Skeletal muscle tissue (tissue), 4 donors: ENCODE data around the gene IL9R. TPM values are rescaled to one million over a fixed set of nuclear protein-coding genes. Genes with fewer than 3 reads are reported as not detected.
"Not testable (repeated sequence)": the region's sequence is repeated elsewhere in the genome, so short reads cannot be mapped to it uniquely, and the experiment has no call there.

Source experiments
- H3K27ac ChIP-seq: one replicate; pipeline ENCODE4 v1.7.0; 2013; ENCODE audit warnings: mild to moderate bottlenecking, low read depth, low read length, inconsistent platforms
- H3K27me3 ChIP-seq, 3 donors: one replicate each; pipeline ENCODE4 v1.7.0; 2013; ENCODE audit warnings: low read length in 3 of 3; ENCODE audit not compliant: control insufficient read depth in 3 of 3, insufficient read depth in 3 of 3
- H3K36me3 ChIP-seq, 3 donors: one replicate each; pipeline ENCODE4 v1.7.0; 2013; ENCODE audit warnings: low read length in 3 of 3; ENCODE audit not compliant: control insufficient read depth in 3 of 3, insufficient read depth in 3 of 3
- H3K4me1 ChIP-seq, 3 donors: one replicate each; pipeline ENCODE4 v1.7.0; 2013; ENCODE audit warnings: low read length in 3 of 3, mild to moderate bottlenecking in 3 of 3; ENCODE audit not compliant: control insufficient read depth in 3 of 3, insufficient read depth in 3 of 3
- H3K4me3 ChIP-seq, 3 donors: one replicate each; pipeline ENCODE4 v1.7.0; 2013; ENCODE audit warnings: low read length in 3 of 3
- H3K9ac ChIP-seq, 3 donors: one replicate each; pipeline ENCODE4 v1.7.0; 2013; ENCODE audit warnings: low read length in 3 of 3, mild to moderate bottlenecking in 3 of 3, moderate library complexity in 2 of 3, low read depth in 1 of 3
- H3K9me3 ChIP-seq, 3 donors: one replicate each; pipeline ENCODE4 v1.7.0; 2013; ENCODE audit warnings: low read length in 3 of 3; ENCODE audit not compliant: control insufficient read depth in 3 of 3
- total RNA-seq: library from RNA; depleted of rRNA; stranded (reverse); fragments of >200 nt; gene quantifications from one replicate; pipeline ENCODE4 v1.2.3, GENCODE V29; 2014
- donor health status: Osteomylitis.

IL9R gene
- total RNA-seq, 1 donor from 2014 or later: not detected

GRCh38 chrX:155966876-155967275, 30.6 kb upstream of the IL9R start:
- Histone ChIP-seq H3K4me1 (no peaks in the 10 kb centered on the region), H3K36me3 (no peaks in the 10 kb centered on the region), H3K9ac (no peak overlapping the region), H3K27ac (no peak overlapping the region), H3K9me3 (peaks cover 0 to 4% (median 0%) of the 10 kb centered on the region in 3 donors), H3K4me3 (no peak overlapping the region), H3K27me3 (peaks cover 0 to 3% (median 0%) of the 10 kb centered on the region in 3 donors)

GRCh38 chrX:155967653-155968325, 29.7 kb upstream of the IL9R start:
- no peaks in the 10 kb centered on the region for H3K36me3 ChIP-seq
- H3K9ac ChIP-seq: no peak overlapping the region
- no peaks in the 10 kb centered on the region for H3K4me1 ChIP-seq
- H3K9me3 ChIP-seq: peaks cover 0 to 4% (median 0%) of the 10 kb centered on the region in 3 donors
- no peak overlapping the region for H3K27ac ChIP-seq
- H3K4me3 ChIP-seq: no peak overlapping the region
- peaks cover 0 to 3% (median 0%) of the 10 kb centered on the region in 3 donors for H3K27me3 ChIP-seq

GRCh38 chrX:155968326-155968661, 29.2 kb upstream of the IL9R start:
- H3K9ac ChIP-seq: no peak overlapping the region
- no peaks in the 10 kb centered on the region for H3K4me1 ChIP-seq
- peaks cover 0 to 3% (median 0%) of the 10 kb centered on the region in 3 donors for H3K27me3 ChIP-seq
- H3K36me3 ChIP-seq: no peaks in the 10 kb centered on the region
- peaks cover 0 to 4% (median 0%) of the 10 kb centered on the region in 3 donors for H3K9me3 ChIP-seq
- no peak overlapping the region for H3K4me3 ChIP-seq
- no peak overlapping the region for H3K27ac ChIP-seq

- peaks cover 0 to 3% (median 0%) of the 10 kb centered on the region in 3 donors for H3K27me3 ChIP-seq
- peaks cover 0 to 4% (median 0%) of the 10 kb centered on the region in 3 donors for H3K9me3 ChIP-seq
- no peaks in the 10 kb centered on the region for H3K36me3 ChIP-seq
- no peak overlapping the region for H3K27ac ChIP-seq
- H3K9ac ChIP-seq: no peak overlapping the region
- no peak overlapping the region for H3K4me3 ChIP-seq
- no peaks in the 10 kb centered on the region for H3K4me1 ChIP-seq
These were observed 28.7 kb upstream of the IL9R start for GRCh38 chrX:155968791-155969190.

- H3K27me3 ChIP-seq, H3K4me1 ChIP-seq, H3K36me3 ChIP-seq, H3K27ac ChIP-seq, H3K9ac ChIP-seq, H3K4me3 ChIP-seq, H3K9me3 ChIP-seq: not testable (repeated sequence)
These were observed 25.8 kb upstream of the IL9R start for GRCh38 chrX:155971658-155972057.

GRCh38 chrX:155972241-155972640, 25.3 kb upstream of the IL9R start:
- H3K9me3 ChIP-seq, H3K27me3 ChIP-seq, H3K4me3 ChIP-seq, H3K9ac ChIP-seq, H3K27ac ChIP-seq, H3K36me3 ChIP-seq, H3K4me1 ChIP-seq: not testable (repeated sequence)

GRCh38 chrX:155983326-155983725, 14.2 kb upstream of the IL9R start:
- peaks cover 0 to 1% (median 0%) of the 10 kb centered on the region in 3 donors for H3K9me3 ChIP-seq
- H3K27me3 ChIP-seq: peaks cover 0 to 2% (median 0%) of the 10 kb centered on the region in 3 donors
- no peaks in the 10 kb centered on the region for H3K4me1 ChIP-seq
- H3K27ac ChIP-seq: no peak overlapping the region
- no peak overlapping the region for H3K9ac ChIP-seq
- H3K4me3 ChIP-seq: no peak overlapping the region
- no peaks in the 10 kb centered on the region for H3K36me3 ChIP-seq

- no peak overlapping the region for H3K4me3 ChIP-seq
- peaks cover 0 to 2% (median 0%) of the 10 kb centered on the region in 3 donors for H3K27me3 ChIP-seq
- H3K4me1 ChIP-seq: no peaks in the 10 kb centered on the region
- H3K9ac ChIP-seq: no peak overlapping the region
- H3K36me3 ChIP-seq: no peaks in the 10 kb centered on the region
- peaks cover 0 to 1% (median 0%) of the 10 kb centered on the region in 3 donors for H3K9me3 ChIP-seq
- no peak overlapping the region for H3K27ac ChIP-seq
These were observed 12.3 kb upstream of the IL9R start for GRCh38 chrX:155985208-155985607.

- H3K9me3 ChIP-seq, H3K4me3 ChIP-seq, H3K27me3 ChIP-seq, H3K9ac ChIP-seq, H3K27ac ChIP-seq, H3K4me1 ChIP-seq, H3K36me3 ChIP-seq: not testable (repeated sequence)
These were observed 10.5 kb upstream of the IL9R start for GRCh38 chrX:155986995-155987394.

GRCh38 chrX:155988859-155989258, 8.6 kb upstream of the IL9R start:
- no peaks in the 10 kb centered on the region for H3K36me3 ChIP-seq
- no peak overlapping the region for H3K4me3 ChIP-seq
- H3K9ac ChIP-seq: no peak overlapping the region
- H3K4me1 ChIP-seq: no peaks in the 10 kb centered on the region
- H3K9me3 ChIP-seq: peaks cover 0 to 1% (median 0%) of the 10 kb centered on the region in 3 donors
- peaks cover 0 to 2% (median 0%) of the 10 kb centered on the region in 3 donors for H3K27me3 ChIP-seq
- H3K27ac ChIP-seq: no peak overlapping the region
